Left kidney (tissue), 8 donors: ENCODE results near the gene CRHR2. TPM values are rescaled to one million over a fixed set of nuclear protein-coding genes. Genes with fewer than 3 reads are reported as not detected.
"Not testable (repeated sequence)": the region's sequence is repeated elsewhere in the genome, so short reads cannot be mapped to it uniquely, and the experiment has no call there.

Experiments used
- DNase-seq: peaks from one replicate; pipeline ENCODE4 v3.0.0-alpha.2; 2013
- long read RNA-seq, 8 donors: transcript quantifications; one replicate each; lab custom pipeline, GENCODE V29; 2026
- polyA plus RNA-seq: library from polyadenylated mRNA; unstranded; fragments of 120-200 nt; gene quantifications from one replicate; pipeline ENCODE4 v1.2.1, GENCODE V29; 2013; ENCODE audit not compliant: insufficient read length

Gene CRHR2
- 0.07 TPM for polyA plus RNA-seq
- long read RNA-seq, donor 1, result 0 reads
- long read RNA-seq, donor 2, result 0 reads
- long read RNA-seq, donor 3, result 0 reads
- long read RNA-seq, donor 4, result 0 reads
- long read RNA-seq, donor 5, result 0 reads
- long read RNA-seq, donor 6, result 0 reads
- long read RNA-seq, donor 7, result 0 reads
- long read RNA-seq, donor 8, result 0 reads

DNA sequence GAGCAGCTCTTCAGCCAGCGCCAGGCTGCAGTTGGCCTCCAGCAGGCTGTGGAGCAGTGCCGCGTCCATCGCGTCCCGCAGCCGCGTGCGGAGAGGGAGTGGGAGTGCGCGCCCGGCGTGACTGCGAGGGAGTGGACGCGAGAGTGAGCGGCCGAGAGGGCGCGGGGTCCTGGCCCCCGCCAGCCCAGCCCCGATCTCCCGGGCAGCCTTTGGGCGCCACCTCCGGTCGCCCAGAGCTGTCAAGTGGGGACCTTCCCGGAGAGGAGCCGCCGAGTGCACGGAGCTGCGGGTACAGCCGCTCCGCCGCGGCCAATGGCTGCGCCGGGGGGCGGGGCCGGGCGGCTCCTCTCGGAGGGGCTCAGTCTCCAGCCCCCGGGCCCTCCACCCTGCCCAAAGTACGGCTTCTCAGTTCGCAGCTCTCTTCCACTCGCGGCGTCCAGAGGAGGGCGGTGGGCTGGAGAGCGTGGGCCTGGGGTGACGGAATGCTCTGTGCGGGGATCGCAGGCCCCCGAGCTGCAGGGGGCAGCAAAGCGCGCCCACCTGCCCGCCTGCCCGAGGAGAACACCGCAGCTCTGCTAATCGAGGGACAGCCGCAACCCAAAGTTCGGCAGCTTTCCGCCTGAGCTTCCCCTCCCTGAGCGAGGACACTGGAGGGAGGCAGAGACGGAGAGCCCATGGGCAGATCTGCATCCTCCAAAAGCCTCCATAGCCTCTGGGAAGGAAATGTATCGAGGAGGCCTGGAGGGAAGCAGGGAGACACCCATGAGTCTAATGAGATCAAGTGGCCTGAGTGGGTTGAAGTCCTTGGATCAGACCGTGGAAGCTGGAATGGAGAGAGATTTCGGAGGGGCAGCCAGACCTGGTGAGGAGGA is at the start of gene CRHR2:
Gene CRHR2 (minus strand): TSS at position 245 of the 872 bp plus-strand sequence. CDS start 176 bp downstream, at position 69.
- peak; percentile 22 for DNase-seq

DNA sequence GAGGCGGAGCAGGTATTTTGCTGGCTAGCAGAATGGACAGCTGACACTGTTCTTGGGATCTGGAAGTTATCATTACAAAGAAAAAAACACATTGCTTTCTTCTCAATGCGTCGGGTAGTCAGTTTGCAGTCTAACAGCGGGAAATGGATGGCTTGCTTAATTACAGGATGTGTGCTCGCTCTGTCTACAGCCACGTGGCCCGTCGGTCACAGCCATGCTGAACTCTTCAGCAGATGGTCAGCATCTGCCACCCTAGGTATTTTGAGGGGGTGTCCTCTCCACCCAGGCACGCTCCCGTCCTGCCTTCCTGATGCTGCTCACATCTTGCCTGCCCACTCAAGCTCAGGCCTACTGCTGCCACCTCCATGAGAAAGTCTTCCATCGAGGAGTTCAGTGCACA is 49.3 kb upstream of the CRHR2 start:
- no peak for DNase-seq

DNA sequence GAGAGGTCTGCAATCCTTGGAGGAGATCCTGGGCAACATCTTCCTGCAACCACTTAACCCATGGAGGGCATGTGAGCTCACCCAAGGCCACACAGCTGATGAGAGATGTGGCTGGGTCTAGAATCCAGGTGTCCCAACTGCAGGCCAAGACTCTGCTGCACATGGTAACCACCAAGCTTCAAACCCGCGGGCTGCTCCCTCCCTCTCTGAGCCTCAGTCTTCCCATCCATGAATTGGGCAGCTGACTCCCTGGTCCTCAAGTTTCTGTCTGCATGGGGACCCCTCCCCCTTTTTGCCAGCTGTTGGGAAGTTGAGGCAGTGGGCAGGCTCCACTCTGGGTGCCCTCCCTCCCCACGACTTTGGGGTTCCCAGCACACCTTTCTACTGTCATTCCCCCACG is 48.7 kb upstream of the CRHR2 start:
- DNase-seq, result no peak

DNA sequence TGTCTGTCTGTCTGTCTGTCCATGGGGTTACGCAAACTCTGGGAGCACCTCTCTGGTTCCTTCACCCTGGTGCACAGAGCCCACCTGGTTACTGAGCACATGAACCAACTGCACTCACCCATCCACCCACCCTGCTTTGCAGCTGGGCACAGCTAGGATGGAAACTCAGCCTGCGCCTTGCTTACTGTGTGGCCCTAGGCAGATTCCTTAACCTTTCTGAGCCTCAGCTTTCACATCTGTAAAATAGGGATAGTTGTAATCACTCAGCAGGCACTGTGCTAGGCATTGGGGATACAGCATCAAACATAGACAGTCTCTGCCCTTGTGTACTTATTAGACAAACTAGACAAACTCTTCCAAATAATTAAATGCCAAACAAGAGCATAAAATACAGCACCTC is 47.8 kb upstream of the CRHR2 start:
- DNase-seq, result no peak

DNA sequence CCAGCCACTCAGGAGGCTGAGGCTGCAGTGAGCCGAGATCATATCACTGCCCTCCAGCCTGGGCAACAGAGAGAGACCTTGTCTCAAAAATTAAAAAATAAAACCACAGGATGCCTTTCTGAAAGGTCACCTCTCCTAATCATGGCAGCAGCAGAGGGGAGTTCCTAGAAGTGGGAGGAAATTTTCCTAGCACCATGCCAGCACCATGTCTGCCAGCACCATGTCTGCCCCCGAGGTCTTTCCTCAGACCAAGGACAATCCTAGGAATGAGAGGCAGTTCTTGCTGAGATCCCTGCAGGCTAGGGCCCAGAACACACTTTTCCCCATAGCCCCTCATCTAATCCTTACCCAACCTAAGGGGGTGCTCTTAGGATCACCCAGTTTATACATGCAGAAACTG is 47.4 kb upstream of the CRHR2 start:
- no peak for DNase-seq

DNA sequence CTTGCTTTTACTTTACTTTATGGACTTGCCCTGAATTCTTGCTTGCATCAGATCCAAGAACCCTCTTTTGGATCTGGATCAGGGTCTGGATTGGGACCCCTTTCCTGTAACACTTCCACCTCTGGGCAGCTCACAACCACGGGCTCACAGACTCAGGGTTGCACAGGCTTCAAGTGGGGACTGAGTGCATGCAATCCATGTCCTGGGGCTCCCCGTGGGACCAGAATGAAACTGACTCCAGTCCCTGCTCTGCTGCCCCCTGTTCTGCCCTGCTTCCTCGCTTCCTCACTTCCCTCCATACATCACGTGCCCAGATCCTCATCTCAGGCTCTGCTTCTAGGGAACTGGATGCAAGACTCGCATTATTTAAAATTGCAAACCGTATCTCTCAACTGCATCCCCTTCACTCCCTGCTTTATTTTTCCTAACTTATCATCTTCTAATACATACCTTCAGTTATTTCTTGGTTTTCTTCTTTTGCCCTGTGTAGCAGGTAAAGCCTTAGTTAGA is 46.4 kb upstream of the CRHR2 start:
- no peak for DNase-seq

DNA sequence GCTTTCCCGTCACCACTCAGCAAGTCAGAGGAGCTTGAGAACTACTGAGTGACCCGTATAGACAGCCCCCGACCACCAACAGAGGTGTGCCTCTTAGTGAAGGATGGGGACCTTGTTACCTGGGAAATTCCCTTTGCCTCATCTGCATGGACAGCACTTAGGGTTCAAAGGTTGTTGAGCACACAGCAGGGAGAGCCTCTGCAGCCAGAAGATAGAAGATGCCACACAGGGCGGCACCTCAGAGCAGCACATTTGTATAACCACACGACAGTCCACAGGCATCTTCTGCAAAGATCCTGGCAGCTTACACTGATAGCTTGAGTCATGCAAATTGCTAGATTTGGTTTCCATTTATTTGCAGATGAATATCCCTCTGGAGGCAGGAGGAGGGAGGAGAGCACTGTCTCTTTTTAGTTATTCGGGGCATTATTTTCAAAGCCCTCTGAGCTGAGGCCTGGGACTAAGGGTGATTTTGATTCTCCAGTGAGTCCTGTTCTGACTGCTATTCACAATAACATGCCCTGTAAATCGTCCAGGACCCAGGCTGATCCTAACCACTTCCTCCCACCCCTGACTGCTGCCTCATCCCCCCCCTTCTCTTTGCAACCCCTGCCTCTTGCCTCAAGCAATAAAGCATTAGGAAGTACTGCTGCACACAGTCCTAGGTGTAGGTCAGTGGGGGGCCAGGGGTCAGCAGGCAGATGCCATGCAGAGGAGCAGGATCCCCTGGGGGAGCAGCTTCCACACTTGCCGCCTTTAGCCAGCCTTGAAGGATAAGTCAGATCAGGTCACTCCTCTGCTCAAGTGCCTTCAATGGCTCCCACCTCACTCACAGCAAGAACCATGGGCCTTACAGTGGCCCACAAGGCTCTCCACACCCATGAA is 45.0 kb upstream of the CRHR2 start:
- DNase-seq, result no peak

DNA sequence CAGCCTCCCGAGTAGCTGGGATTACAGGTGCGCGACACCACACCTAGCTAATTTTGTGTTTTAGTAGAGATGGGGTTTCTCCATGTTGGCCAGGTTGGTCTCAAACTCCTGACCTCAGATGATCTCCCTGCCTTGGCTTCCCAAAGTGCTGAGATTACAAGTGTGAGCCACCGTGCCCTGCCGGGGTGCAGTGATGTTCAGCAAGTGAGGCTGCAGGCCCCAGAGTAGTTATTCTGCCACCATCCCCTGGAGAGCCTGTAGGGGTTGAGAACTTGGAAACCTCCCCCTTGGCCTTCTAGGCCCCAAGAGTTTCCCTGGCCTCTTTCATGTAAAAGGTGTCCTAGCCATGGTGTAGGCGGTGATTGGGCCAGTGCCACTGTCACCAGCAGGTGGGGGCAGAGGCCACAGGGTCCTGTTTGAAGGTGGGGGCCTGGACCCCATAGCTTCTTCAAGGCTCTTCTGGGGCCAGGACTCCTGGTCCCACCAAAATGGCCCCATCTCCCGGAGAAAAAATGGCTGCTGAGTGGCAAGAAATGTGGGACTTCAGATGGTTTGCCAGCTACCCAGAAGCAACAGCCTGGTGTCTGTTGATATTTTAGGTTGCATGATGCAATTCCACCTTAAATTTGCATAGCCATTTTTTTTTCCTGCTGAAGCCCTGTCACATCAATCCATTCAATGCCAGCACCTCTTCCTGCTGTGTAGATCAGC is 44.2 kb upstream of the CRHR2 start:
- no peak for DNase-seq

DNA sequence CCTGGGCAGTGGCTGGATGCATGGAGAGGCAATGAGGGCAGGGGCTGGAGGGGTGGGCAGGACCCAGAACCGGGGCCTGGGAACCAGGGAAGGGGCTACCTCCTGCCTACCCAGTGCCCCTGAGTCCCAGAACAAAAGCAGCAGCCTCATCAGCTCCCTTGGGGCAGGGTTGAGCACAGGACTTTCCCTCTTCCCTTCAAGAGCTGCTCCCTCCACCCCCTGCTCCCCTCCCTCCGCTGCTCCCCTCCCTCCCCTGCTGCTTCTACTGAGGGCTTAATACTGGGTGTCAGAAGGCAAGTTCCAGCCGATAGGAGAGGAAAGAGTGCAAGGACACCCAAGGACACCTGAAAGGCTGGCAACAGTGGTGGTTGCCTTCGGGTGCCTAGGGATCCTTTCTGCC is 41.5 kb upstream of the CRHR2 start:
- no peak for DNase-seq

DNA sequence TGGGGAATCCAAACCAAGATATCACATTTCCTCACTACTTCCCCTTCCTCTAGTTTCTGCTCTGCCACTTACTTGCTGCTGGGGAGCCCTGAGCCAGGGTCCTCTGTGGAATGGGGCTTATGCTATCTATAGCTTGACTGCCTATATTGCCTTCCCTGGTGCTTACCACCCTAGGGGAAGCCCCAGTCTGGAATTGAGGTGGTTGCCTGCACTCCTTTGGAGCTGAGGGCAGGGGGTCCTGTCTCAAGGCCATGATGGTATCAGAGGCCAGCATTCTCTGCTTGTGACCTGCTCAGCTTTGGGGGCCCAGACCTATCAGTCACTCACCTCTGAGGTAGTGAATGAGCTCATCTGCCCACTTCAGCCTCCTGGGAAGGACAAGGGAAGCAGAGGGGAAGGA is 40.4 kb upstream of the CRHR2 start:
- no peak for DNase-seq

DNA sequence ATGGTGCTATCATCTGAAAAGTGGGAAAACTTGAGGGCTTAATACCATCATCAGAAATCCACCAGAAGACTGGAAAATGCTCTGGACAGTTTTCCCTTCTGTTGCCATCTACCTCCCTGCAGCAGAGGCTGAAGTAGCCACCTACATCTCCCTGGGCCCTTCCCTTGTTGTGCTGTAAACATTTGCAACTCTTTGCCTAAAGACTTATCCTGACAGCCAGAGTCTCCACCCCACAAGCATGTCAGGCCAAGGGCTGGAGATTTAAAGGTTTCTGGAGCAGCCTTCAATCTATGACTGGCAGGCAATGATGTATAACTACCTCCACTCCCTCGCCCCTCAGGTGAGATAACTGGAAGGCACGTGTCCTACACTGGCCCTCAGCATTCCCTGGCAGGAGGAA is 39.9 kb upstream of the CRHR2 start:
- no peak for DNase-seq

DNA sequence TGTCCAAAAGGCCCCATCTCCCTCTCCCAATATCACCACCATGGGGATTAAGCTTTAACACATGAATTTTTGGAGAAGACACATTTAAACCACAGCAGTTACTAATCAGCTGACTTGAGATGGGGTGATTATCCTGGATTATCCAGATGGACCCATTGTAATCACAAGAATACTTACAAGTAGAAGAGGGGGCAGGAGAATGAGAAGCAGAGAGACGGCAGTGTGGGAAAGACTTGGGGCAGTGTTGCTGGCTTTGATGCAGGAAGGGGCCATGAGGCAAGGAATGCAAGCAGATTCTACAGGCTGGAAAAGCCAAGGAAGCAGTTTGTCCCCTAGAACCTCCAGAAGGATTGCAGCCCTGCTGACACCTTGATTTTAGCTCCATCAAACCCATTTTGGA is 39.0 kb upstream of the CRHR2 start:
- DNase-seq, result no peak

DNA sequence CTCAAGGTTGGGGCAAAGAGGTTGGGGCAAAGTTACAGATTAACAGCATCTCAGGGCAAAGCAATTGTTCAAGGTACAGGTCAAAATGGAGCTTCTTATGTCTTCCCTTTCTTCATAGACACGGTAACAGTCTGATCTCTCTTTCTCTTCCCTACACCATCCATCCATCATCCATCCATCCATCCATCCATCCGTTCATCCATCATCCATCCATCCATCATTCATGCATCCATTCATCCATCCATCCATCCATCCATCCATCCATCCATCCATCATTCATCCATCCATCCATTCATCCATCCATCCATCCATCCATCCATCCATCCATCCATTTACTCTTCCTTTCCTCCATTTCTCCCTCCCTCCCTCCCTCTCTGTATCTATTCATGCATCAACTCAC is 37.2 kb upstream of the CRHR2 start:
- DNase-seq, result not testable (repeated sequence)

DNA sequence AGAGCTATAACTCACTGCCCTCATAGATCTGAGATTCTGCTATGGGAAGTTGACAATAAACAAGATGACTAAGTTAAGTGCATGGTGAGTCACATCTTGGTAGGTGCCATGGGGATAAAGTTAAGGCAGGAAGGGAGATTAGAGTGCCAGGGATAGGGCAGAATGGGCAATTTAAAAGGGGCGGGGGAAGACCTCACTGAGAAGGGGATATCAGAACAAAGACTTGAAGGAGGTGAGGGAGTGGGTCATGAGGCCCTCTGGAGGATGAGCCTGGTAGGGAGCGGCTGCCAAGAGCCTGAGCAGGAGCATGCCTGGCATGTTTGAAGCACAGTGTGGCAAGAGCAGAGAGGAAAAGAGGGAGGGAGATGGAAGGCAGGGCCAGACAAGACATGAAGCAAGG is 34.9 kb upstream of the CRHR2 start:
- DNase-seq, result no peak

DNA sequence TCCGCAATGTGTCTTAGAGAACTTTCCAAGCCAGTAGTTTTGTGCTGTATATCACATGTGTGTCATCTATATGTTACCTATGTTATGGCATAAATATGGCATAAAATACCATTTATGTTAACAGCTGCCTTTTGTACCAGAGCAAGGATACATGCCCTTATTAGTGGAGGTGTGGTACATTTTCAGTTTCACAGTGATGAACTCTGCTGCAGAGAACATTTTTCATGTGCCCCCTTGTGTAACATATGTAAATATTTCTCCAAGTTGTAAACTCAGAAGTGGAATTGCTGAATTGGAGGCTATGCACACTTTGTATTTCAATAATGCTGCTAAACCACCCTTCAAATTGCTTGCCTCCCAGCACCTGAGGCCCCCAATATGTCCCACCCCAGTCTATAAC is 31.9 kb upstream of the CRHR2 start:
- no peak for DNase-seq

DNA sequence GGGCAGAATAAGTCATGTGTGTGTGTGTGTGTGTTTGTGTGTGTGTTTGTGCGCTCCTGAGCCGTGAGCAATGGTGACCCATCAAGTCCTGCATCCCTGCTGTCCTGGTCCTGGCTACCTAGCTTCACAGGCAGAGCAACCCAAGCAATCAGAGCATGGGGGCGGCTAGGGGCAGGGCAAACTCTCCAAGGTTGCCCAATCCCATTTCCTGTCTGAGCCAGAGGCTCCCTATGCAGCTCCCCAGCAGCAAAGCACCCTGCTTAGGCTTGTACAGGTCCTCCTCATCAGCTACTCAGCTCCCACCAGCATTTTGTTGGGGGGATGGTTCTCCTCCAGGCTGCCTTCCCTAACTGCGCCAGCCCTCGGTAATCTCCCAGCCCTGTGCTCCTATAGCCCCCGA is 31.1 kb upstream of the CRHR2 start:
- DNase-seq, result no peak

DNA sequence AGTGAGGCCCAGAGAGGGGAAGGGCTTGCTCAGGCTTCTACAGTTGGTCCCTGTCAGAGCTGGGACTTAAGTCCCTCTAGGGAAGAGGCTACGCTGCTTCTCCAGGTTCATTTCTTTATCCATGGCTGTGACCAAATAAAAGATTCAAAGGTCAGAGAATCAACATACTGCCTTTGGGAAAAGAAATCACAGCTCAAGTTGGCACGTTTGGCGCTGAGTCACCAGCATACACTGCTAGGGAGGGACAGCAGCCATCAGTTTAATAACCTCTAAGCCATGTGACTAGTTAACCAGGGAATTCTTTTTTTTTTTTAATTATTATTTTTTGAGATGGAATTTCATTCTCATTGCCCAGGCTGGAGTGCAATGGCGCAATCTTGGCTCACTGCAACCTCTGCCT is 28.4 kb upstream of the CRHR2 start:
- no peak for DNase-seq

DNA sequence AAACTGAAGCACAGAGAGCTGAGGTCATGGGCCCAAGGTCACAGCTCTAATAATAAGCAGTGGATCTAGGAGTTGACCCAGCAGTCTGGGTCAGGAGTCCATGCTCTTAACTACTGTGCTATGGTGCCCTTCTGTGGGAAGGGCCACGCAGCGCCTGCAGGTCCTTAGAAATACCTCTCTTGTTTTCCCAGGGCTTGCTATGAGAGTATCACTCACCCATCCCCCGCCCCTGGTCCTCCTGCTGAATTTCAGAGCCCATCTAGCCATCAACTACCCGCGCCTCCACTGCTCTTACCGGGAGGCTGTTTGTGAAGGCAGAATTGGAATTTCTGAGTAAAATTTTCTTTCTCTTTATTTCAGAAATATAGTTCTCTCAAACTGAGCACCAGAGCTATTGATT is 27.3 kb upstream of the CRHR2 start:
- DNase-seq, result no peak

DNA sequence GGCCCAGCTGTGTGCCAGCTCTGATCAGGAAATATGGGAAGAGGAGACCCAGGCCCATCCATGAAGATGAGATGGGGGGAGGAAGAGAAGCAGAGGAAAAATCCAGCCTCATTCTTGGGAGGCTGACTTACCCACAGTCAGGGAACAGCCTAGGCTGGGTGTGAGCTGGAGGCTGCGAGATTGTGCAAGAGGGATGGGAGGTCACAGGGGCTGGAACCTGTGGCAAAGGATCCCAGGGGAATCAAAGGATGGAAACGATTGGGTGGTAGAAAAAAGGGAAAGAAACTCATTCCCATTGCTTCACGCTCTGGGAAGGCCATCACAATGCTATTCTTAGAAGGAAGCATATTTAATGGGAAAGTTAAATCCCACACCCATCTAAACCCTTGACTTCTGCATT is 26.7 kb upstream of the CRHR2 start:
- DNase-seq, result no peak

DNA sequence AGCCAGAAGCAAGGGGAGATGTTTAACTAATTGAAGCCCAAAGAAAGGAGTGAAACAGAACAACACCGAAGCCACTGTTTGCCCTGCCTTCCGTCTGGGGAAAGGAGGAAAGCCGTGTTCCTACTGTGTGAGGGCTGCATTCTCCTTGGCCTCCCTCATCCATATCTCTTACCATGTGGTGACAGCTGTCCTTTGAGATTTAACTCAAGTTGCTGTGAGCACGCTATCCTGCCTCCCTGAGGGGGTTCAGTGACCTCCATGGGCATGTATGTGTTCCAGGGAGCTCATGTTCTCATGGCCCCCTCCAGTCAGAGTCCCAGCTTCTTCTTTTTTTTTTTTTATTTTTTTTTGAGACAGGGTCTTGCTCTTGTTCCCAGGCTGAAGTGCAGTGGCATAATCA is 26.2 kb upstream of the CRHR2 start:
- DNase-seq, result no peak

DNA sequence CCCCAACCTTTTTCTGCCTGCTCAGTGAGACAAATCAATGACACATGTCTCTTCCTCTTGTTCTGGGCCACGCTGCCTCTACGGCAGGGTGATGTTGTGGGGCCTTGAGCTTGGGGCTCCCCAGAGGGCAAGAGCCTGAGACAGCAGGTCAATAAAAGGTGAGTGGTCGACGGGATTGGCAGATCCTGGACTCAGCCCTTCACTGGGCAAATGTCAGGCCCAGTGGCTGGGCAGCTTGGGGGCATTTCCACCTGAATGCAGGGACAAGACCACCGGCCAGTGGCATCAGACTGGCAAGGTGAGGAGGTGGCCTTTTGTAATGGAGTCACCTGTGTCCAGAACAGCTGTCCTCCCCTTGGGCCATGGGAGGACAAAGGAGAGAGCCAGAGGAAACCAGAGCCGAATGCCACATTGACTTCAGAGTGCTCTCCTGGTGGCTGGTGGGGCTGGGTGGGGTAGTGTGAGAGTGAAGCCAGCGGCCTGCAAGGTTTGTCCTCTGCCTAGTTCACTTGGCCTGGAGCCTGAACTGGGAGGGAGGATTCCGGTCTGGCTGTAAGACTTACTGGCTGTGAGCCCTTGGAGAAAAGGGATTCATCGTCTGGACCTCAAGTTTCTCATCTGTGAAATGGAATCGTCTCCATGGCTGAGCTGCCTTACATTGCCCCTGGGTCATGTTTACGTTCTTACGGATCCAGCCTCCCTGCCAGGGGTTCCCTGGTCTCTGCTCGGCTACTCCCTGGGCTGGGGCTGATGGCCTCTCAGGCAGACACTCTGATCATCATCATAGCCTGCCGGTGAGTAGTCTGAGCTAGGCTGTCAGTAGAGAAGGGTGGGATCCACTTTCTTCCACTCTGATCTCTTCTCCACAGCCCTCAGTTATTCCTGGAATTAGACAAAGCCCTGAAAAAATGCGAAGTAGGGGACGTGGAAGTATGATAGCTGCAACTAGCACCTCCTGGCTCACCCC is 25.4 kb upstream of the CRHR2 start:
- DNase-seq, result no peak
